Suprapubic skin (tissue), 4 donors: ENCODE results near the gene TIGD3.

ENCODE experiments used
- EP300 ChIP-seq: sonication (generic); formaldehyde crosslinking; IDR thresholded peaks from one replicate; pipeline ENCODE4 v1.6.1; 2017; ENCODE audit warnings: antibody characterized with exemption
- POLR2A ChIP-seq, 2 donors: fragments of 450-650 bp; IDR thresholded peaks; one replicate each; pipeline ENCODE4 v1.6.1; 2017; ENCODE audit warnings: antibody characterized with exemption in 2 of 2, mild to moderate bottlenecking in 2 of 2, moderate library complexity in 2 of 2
- POLR2AphosphoS5 ChIP-seq, 3 donors: sonication (generic); formaldehyde crosslinking; IDR thresholded peaks; one replicate each; pipeline ENCODE4 v1.6.1; 2017; ENCODE audit warnings: antibody characterized with exemption in 3 of 3

- no peak for TF ChIP-seq EP300
- TF ChIP-seq POLR2A (IDR thresholded peaks at IDR 0.05), result no peak
- TF ChIP-seq POLR2AphosphoS5 (IDR thresholded peaks at IDR 0.05), result no peak
Observed at GRCh38 chr11:65383778-65384177, 29.2 kb downstream of the TIGD3 start.
